GM12865 (cell line): ENCODE data around the gene SEC62.
A peak's percentile ranks its signal among the peaks of the same experiment; 100 is the strongest.

Experiments used
- DNase-seq: peaks from one replicate; pipeline ENCODE4 v3.0.0; 2010; ENCODE audit warnings: low read depth
- H3K4me3 ChIP-seq: 2 replicates; pipeline ENCODE4 v1.5.1; 2011; ENCODE audit warnings: mild to moderate bottlenecking, low read depth, low read length, control low read depth
- TF ChIP-seq, protein P1 (sequence below): IDR thresholded peaks from 2 replicates; pipeline ENCODE4 v1.5.1; 2011; ENCODE audit warnings: low read length, control low read depth, low read depth, inconsistent platforms; ENCODE audit not compliant: insufficient read depth; ENCODE audit errors: missing control alignments

SEC62 gene

DNA sequence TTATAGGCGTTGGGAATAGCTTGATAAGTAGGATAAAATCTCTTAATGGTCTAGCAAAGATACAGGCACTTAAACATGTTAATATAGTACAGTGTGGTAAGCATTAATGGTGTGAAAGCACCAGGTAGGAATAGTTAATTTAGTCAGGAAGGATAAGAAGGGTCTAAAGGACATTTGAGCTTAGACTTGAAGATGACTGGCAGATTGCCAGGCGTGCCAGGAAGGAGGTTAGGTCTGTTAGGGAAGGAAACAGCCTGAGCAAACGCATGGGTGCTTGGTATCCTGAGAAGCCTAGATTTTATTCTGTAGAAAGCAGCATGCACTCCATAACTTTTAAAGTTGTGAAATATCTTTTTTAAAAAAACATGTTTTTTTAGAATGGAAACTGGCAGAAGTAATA is 17.7 kb downstream of the SEC62 start:
- no peak overlapping the region for H3K4me3 ChIP-seq
- DNase-seq: no peak
- TF ChIP-seq, protein P1, sequence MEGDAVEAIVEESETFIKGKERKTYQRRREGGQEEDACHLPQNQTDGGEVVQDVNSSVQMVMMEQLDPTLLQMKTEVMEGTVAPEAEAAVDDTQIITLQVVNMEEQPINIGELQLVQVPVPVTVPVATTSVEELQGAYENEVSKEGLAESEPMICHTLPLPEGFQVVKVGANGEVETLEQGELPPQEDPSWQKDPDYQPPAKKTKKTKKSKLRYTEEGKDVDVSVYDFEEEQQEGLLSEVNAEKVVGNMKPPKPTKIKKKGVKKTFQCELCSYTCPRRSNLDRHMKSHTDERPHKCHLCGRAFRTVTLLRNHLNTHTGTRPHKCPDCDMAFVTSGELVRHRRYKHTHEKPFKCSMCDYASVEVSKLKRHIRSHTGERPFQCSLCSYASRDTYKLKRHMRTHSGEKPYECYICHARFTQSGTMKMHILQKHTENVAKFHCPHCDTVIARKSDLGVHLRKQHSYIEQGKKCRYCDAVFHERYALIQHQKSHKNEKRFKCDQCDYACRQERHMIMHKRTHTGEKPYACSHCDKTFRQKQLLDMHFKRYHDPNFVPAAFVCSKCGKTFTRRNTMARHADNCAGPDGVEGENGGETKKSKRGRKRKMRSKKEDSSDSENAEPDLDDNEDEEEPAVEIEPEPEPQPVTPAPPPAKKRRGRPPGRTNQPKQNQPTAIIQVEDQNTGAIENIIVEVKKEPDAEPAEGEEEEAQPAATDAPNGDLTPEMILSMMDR: no peak

DNA sequence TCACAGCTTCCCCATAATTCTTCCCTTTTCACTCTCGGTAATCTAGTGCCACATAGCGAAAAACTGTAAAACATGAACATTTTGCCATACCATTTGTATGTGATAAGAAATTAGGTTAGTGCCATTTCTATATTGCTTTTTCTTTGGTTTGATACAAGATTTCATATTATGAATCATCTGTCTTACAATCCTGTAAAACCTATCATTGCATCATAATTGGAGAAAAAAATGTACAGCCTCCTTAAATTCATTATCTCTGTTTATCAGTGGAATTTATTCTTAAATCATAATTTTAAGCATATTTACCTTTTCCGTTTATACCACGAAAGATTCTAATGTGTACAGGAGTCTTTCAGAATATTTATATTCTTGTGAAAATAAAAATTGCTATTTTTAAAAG is 23.8 kb downstream of the SEC62 start:
- no peak for DNase-seq

DNA sequence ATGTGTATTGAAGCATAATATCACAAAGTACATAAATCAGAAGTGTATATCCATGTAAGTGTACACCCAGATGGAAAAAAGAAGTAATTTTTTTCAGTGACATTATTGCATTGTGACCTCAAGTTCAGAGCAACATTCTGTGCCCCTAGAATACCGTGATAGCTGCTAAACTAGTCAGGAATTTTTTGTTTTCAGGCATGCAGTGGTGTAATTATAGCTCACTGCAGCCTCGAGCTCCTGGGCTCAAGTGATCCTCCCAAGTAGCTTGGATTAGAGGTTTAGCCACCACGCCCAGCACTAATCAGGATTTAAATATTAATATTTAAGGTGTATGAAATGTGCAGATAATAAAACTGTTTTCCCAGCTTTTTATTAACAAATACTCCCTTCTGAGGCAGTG is 25.5 kb downstream of the SEC62 start:
- DNase-seq: no peak
- TF ChIP-seq, protein P1: no peak
- no peak overlapping the region for H3K4me3 ChIP-seq

More for the DNA sequence above, 23.8 kb downstream of the SEC62 start:
- no peak overlapping the region for H3K4me3 ChIP-seq
- TF ChIP-seq, protein P1: no peak

DNA sequence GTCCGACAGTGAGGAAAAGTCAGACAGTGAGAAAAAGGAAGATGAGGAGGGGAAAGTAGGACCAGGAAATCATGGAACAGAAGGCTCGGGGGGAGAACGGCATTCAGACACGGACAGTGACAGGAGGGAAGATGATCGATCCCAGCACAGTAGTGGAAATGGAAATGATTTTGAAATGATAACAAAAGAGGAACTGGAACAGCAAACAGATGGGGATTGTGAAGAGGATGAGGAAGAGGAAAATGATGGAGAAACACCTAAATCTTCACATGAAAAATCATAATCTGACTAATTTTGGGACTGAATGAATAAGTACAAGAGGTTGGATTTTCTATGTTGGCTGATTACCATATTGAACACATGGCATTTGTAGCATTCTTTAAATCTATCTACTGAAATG is 26.2 kb downstream of the SEC62 start:
- H3K4me3 ChIP-seq: no peak overlapping the region
- no peak for DNase-seq
- TF ChIP-seq, protein P1: no peak

DNA sequence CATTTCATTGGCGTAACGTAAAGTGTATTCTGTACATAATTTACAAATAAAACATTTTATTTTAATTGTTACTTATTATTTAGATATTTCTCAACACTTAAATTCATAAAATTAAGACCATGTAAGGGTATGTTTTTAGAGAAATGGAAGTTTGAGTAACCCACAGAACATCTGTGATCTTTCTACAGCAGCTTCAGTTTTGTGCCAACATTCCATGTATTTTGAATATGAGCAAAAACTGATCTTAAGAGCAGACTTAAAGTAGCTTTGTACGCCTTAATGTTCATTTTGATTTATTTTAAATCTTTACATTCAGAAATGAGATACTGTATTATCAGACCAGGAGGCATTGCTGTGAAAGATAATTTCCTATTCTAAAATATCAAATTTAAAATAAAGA is 27.2 kb downstream of the SEC62 start:
- TF ChIP-seq, protein P1: no peak
- no peak for DNase-seq
- no peak overlapping the region for H3K4me3 ChIP-seq

DNA sequence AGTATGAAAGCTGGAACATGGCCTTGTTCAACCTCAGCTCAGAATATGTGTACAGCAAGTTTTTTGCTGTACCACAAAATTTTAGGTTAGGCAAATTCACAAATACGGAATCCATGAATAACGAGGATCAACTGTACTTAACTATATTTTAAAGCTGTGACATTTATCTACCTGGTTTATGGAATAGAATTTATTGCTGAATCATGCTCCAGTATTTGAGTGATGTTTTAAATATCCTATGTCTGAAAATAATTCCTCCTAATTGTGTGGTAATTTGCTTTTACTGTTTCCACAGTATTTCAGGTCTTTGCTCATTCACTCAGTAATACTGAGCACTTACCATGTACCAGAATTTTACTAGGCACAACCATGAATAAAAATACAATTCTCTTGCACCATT is 29.5 kb downstream of the SEC62 start:
- no peak for DNase-seq
- H3K4me3 ChIP-seq: no peak overlapping the region
- TF ChIP-seq, protein P1: no peak

DNA sequence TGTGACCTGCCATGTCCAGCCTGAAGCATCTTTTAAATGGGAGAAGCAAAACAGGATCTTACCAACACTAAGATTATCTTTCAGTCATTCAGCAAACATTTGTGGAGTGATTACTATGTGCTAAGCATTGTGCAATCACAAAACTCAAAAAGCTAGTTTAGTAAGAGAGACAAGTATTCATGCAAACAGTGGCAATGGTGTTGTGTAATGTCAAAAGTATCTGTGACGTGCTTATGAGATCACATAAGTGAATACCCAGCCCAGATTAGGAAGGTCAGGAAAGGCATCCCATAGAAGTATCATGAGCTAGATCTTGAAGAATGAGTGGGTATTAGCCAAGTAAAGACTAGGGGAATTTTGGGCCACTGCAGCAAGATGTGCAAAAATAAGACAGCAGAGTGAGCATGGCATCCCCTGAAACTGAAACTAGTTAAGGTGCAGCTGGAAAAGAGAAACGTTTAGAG is 32.1 kb downstream of the SEC62 start:
- no peak overlapping the region for H3K4me3 ChIP-seq
- TF ChIP-seq, protein P1: no peak
- DNase-seq: peak; percentile 43
